GM21619 (cell line): Measurements from ENCODE around the gene HS3ST5.

Source experiments
- ATAC-seq: cut with Tn5 transposase; IDR thresholded peaks from one replicate; pipeline ENCODE4 v1.9.1; 2021; ENCODE audit not compliant: unreplicated experiment

HS3ST5 gene

GRCh38 chr6:114200891-114201290 lies 141.9 kb downstream of the HS3ST5 start:
- ATAC-seq = no peak

- ATAC-seq = no peak
Observed at GRCh38 chr6:114195631-114196403, 147.0 kb downstream of the HS3ST5 start.

- ATAC-seq = no peak
Observed at GRCh38 chr6:114195027-114195365, 147.8 kb downstream of the HS3ST5 start.

GRCh38 chr6:114194362-114195026 lies 148.3 kb downstream of the HS3ST5 start:
- no peak for ATAC-seq

- ATAC-seq = no peak
Observed at GRCh38 chr6:114187563-114187962, 155.3 kb downstream of the HS3ST5 start.

GRCh38 chr6:114181664-114182063 lies 161.2 kb downstream of the HS3ST5 start:
- no peak for ATAC-seq

GRCh38 chr6:114179411-114179810 lies 163.4 kb downstream of the HS3ST5 start:
- ATAC-seq = no peak

GRCh38 chr6:114176726-114177125 lies 166.1 kb downstream of the HS3ST5 start:
- ATAC-seq = no peak

- no peak for ATAC-seq
Observed at GRCh38 chr6:114172576-114173260, 170.1 kb downstream of the HS3ST5 start.

GRCh38 chr6:114171473-114171872 lies 171.3 kb downstream of the HS3ST5 start:
- ATAC-seq = no peak

GRCh38 chr6:114170958-114171387 lies 171.8 kb downstream of the HS3ST5 start:
- ATAC-seq = no peak

GRCh38 chr6:114170372-114170771 lies 172.5 kb downstream of the HS3ST5 start:
- no peak for ATAC-seq

GRCh38 chr6:114169763-114170162 lies 173.1 kb downstream of the HS3ST5 start:
- no peak for ATAC-seq

- no peak for ATAC-seq
Observed at GRCh38 chr6:114167583-114168576, 174.9 kb downstream of the HS3ST5 start.

GRCh38 chr6:114164207-114164606 lies 178.6 kb downstream of the HS3ST5 start:
- no peak for ATAC-seq

- ATAC-seq = no peak
Observed at GRCh38 chr6:114162691-114163347, 180.0 kb downstream of the HS3ST5 start.

- ATAC-seq = no peak
Observed at GRCh38 chr6:114160881-114161280, 181.9 kb downstream of the HS3ST5 start.

- ATAC-seq = no peak
Observed at GRCh38 chr6:114159727-114160126, 183.1 kb downstream of the HS3ST5 start.

- ATAC-seq = no peak
Observed at GRCh38 chr6:114158838-114159694, 183.8 kb downstream of the HS3ST5 start.
